ENCODE data around the gene C10orf62.

Gene C10orf62

DNA sequence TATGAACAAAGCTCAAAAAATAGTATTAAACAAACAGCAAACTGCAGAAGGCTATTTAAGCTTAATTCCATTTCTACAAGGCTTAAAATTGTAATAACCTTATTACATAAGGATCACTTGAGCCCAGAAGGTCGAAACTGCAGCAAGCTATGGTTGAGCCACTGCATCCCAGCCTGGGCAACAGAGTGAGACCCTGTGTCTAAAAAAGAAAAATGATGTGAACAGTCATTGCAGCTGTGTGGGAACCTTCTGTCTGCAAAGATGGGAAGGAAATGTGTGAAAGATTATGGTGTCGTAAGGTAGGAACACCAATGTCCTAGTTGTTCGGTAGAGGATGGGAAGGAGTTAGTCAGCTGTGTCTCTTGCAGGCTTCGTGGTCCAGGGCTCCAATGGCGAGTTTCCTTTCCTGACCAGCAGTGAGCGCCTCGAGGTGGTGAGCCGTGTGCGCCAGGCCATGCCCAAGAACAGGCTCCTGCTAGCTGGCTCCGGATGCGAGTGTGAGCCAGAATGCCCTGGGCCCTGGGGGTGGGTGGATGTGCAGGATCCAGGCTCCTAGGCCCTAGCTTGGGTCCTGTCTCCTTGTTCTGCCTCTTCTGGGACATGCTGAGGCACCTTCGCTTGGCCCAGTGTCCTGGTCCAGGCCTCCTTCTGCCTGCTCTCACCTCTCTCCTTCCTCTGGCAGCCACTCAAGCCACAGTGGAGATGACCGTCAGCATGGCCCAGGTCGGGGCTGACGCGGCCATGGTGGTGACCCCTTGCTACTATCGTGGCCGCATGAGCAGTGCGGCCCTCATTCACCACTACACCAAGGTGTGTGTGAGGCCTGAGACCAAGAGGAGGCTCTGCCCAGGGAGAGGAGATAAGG lies 9.1 kb downstream of the C10orf62 start:
- no peak for TF ChIP-seq JUND (IDR thresholded peaks at IDR 0.05; ENCODE audit: low read depth)
- in situ Hi-C loops (cut with HindIII; ENCODE audit: low pct_unique_long_range_greater_than_20kb, low sequenced_read_pairs), result no loop called here

DNA sequence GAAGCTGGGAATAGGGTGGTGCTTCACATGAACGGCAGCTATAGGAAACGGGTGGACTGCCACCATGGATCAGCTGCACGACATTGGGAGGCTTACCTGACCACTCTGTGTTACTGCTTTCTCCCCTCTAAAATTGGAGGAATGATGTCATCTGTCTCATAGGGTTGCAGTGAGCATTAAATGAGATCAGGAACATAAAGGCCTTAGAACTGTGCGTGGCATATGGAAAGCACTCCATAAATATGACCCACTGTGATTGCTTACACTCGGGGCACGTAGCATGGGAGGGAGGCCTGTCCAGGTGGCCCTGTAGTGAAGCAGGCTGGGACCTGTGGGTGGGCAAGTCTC lies 9.7 kb downstream of the C10orf62 start:
- in situ Hi-C loops (cut with HindIII; ENCODE audit: low pct_unique_long_range_greater_than_20kb, low sequenced_read_pairs), result no loop called here
- no peak for TF ChIP-seq JUND (IDR thresholded peaks at IDR 0.05; ENCODE audit: low read depth)

More for the DNA sequence above, 9.1 kb downstream of the C10orf62 start:
- DNase-seq (ENCODE audit: low read depth in 1 of 2, low spot score in 1 of 2), result no peak

DNA sequence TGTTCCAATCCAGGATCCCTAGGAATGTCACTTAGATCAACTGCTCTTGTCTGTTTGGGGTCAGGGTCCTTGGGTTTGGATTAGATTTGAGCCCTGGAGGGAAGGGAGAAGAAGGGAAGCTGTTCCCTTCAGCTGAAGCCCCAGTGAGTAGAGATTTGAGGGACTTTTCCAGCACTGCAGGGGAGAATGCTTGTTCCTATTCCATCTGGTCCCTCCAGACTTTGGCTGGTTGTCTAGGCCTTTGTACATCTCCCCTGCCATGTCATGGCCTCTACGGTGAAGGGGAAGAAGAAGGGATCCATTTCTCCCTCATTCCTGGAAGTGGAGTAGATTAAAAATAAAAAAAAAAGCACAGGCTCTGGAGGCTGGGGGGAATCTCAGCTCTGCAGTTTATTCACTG lies 11.1 kb downstream of the C10orf62 start:
- TF ChIP-seq JUND (IDR thresholded peaks at IDR 0.05; ENCODE audit: low read depth), result no peak
- no peak for DNase-seq (ENCODE audit: low read depth in 1 of 2, low spot score in 1 of 2)
- in situ Hi-C loops (cut with HindIII; ENCODE audit: low pct_unique_long_range_greater_than_20kb, low sequenced_read_pairs), result no loop called here

More for the DNA sequence above, 9.7 kb downstream of the C10orf62 start:
- no peak for DNase-seq (ENCODE audit: low read depth in 1 of 2, low spot score in 1 of 2)

GRCh38 chr10:97601268-97602215 lies 12.0 kb downstream of the C10orf62 start:
- TF ChIP-seq JUND (IDR thresholded peaks at IDR 0.05; ENCODE audit: low read depth), result no peak
- no peak for DNase-seq (ENCODE audit: low read depth in 1 of 2, low spot score in 1 of 2)
- in situ Hi-C loops (cut with HindIII; ENCODE audit: low pct_unique_long_range_greater_than_20kb, low sequenced_read_pairs), result no loop called here

DNA sequence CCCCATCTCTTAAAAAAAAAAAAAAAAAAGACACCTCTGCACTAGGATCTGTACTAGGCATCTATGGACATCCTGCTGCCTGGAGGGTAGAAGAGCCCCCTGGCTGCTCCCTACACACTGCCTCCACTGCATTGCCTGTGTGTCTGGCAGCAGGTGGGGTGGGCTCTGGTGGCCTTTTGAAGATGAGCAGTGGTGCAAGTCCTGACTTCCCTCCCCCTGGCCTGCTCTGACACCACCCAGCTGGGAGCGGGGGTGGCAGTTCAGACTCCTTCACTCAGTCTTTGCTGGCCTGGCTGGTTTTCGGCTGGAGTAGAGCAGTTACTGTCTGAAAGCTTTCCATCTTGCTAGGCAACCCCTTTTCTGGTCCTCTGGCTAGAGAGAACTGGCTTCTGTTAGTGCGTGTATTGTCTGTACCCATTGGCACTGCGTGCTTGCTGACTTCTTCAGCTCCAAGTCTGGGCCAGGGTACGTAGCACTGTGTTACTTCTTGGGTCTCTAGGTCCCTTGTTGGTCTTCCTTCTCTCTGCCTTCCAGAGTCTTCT lies 17.6 kb downstream of the C10orf62 start:
- DNase-seq (ENCODE audit: low read depth in 1 of 2, low spot score in 1 of 2), result no peak
- TF ChIP-seq JUND (IDR thresholded peaks at IDR 0.05; ENCODE audit: low read depth), result no peak
- in situ Hi-C loops (cut with HindIII; ENCODE audit: low pct_unique_long_range_greater_than_20kb, low sequenced_read_pairs), result no loop called here

- in situ Hi-C loops (cut with HindIII; ENCODE audit: low pct_unique_long_range_greater_than_20kb, low sequenced_read_pairs), result no loop called here
- DNase-seq (ENCODE audit: low read depth in 1 of 2, low spot score in 1 of 2), result no peak
- TF ChIP-seq JUND (IDR thresholded peaks at IDR 0.05; ENCODE audit: low read depth), result no peak
These were observed 19.6 kb downstream of the C10orf62 start for GRCh38 chr10:97608991-97609561.

GRCh38 chr10:97611473-97611872 lies 22.0 kb downstream of the C10orf62 start:
- TF ChIP-seq JUND (IDR thresholded peaks at IDR 0.05; ENCODE audit: low read depth), result no peak
- in situ Hi-C loops (cut with HindIII; ENCODE audit: low pct_unique_long_range_greater_than_20kb, low sequenced_read_pairs), result no loop called here
- DNase-seq (ENCODE audit: low read depth in 1 of 2, low spot score in 1 of 2), result no peak

DNA sequence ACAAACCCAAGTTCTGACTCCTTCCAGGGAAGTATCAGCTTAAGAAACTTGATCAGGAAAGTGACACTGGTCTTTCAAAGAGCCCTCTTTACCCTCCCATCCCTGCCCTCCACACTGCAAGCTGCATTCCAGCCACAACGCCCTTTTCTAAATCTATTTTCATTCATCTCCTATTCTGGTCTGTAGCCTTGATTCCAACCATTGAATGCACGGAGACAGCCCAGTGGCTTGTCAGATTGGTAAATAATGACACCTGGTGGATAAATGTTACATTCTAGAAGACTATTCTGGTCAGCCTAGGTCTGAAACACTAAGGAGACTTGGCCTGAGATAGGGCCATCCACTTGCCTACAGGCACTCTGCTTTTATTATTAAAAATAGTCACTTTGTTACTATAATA lies 22.9 kb downstream of the C10orf62 start:
- DNase-seq (ENCODE audit: low read depth in 1 of 2, low spot score in 1 of 2), result peak; percentile 83 to 87
- in situ Hi-C loops (cut with HindIII; ENCODE audit: low pct_unique_long_range_greater_than_20kb, low sequenced_read_pairs), result no loop called here
- TF ChIP-seq JUND (IDR thresholded peaks at IDR 0.05; ENCODE audit: low read depth), result no peak

DNA sequence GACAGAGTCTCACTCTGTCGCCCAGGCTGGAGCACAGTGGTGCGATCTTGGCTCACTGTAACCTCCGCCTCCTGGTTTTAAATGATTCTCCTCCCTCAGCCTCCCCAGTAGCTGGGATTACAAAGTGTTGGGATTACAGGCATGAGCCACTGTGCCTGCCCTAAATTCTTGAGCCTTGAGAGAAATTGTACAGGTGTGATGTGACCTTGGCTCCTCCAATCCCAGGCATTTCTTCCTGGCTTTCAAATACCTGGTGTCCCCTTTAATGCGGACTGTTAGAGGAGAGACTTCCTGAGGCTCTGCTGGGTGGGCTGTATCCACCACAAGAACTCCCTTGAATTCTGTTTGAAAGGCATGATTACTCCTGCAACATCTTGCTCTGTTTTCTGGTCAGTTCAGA lies 28.8 kb downstream of the C10orf62 start:
- DNase-seq (ENCODE audit: low read depth in 1 of 2, low spot score in 1 of 2), result no peak
- in situ Hi-C loops (cut with HindIII; ENCODE audit: low pct_unique_long_range_greater_than_20kb, low sequenced_read_pairs), result no loop called here

DNA sequence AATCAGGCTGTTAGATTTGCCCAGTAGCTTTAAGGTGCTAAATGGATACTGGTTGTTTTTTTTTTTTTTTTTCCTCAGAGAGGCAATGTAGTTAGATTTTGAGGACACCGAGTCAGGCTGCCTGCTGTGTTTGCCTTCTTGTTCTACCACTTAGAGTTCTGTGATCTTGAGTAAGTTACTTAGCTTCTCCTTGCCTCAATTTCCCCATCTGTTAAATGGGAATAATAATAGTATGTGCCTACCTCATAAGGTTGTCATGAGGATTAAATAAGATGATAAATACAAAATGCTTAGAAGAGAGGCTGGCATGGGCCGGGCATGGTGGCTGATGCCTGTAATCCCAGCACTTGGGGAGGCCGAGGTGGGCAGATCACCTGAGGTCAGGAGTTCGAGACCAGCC lies 29.2 kb downstream of the C10orf62 start:
- in situ Hi-C loops (cut with HindIII; ENCODE audit: low pct_unique_long_range_greater_than_20kb, low sequenced_read_pairs), result no loop called here
- DNase-seq (ENCODE audit: low read depth in 1 of 2, low spot score in 1 of 2), result no peak
- TF ChIP-seq JUND (IDR thresholded peaks at IDR 0.05; ENCODE audit: low read depth), result no peak

More for the DNA sequence above, 28.8 kb downstream of the C10orf62 start:
- no peak for TF ChIP-seq JUND (IDR thresholded peaks at IDR 0.05; ENCODE audit: low read depth)

- no peak for DNase-seq (ENCODE audit: low read depth in 1 of 2, low spot score in 1 of 2)
- in situ Hi-C loops (cut with HindIII; ENCODE audit: low pct_unique_long_range_greater_than_20kb, low sequenced_read_pairs), result no loop called here
- no peak for TF ChIP-seq JUND (IDR thresholded peaks at IDR 0.05; ENCODE audit: low read depth)
These were observed 33.8 kb downstream of the C10orf62 start for GRCh38 chr10:97623277-97623676.

GRCh38 chr10:97627731-97628130 lies 38.2 kb downstream of the C10orf62 start:
- in situ Hi-C loops (cut with HindIII; ENCODE audit: low pct_unique_long_range_greater_than_20kb, low sequenced_read_pairs), result no loop called here
- no peak for TF ChIP-seq JUND (IDR thresholded peaks at IDR 0.05; ENCODE audit: low read depth)
- no peak for DNase-seq (ENCODE audit: low read depth in 1 of 2, low spot score in 1 of 2)

Measured in T47D (cell line).